Effector memory CD4-positive, alpha-beta T cell (primary cell): ENCODE results near the gene MGLL.

ENCODE experiments used
- DNase-seq, 3 donors: peaks; one replicate each; pipeline ENCODE4 v3.0.0-alpha.2; 2020
- H3K27ac ChIP-seq: 2 replicates; pipeline ENCODE4 v1.7.0; 2013; ENCODE audit warnings: mild to moderate bottlenecking, low read length, moderate library complexity; ENCODE audit not compliant: insufficient read depth, poor library complexity, severe bottlenecking
- H3K27me3 ChIP-seq: replicated peaks from 2 replicates; pipeline ENCODE4 v1.7.0; 2013; ENCODE audit warnings: mild to moderate bottlenecking, low read length; ENCODE audit not compliant: insufficient read depth, control insufficient read depth, poor library complexity, severe bottlenecking
- H3K36me3 ChIP-seq: 2 replicates; pipeline ENCODE4 v1.7.0; 2013; ENCODE audit warnings: mild to moderate bottlenecking, low read length, moderate library complexity; ENCODE audit not compliant: control insufficient read depth, insufficient read depth
- H3K4me1 ChIP-seq: 2 replicates; pipeline ENCODE4 v1.7.0; 2013; ENCODE audit warnings: low read length, mild to moderate bottlenecking; ENCODE audit not compliant: control insufficient read depth, insufficient read depth, poor library complexity, severe bottlenecking
- H3K4me3 ChIP-seq: 2 replicates; pipeline ENCODE4 v1.7.0; 2013; ENCODE audit warnings: low read length, low read depth, mild to moderate bottlenecking; ENCODE audit not compliant: insufficient read depth, poor library complexity, severe bottlenecking
- H3K9me3 ChIP-seq: 2 replicates; pipeline ENCODE4 v1.7.0; 2013; ENCODE audit warnings: mild to moderate bottlenecking, low read length, moderate library complexity; ENCODE audit not compliant: control insufficient read depth

MGLL gene

GRCh38 chr3:127692501-127693335 lies 129.6 kb downstream of the MGLL start:
- H3K4me1 ChIP-seq, result no peaks in the 10 kb centered on the region
- H3K4me3 ChIP-seq, result no peak overlapping the region
- H3K27me3 ChIP-seq, result no peaks in the 10 kb centered on the region
- H3K9me3 ChIP-seq, result no peaks in the 10 kb centered on the region
- H3K36me3 ChIP-seq, result no peaks in the 10 kb centered on the region
- H3K27ac ChIP-seq, result no peak overlapping the region
- no peak for DNase-seq

DNA sequence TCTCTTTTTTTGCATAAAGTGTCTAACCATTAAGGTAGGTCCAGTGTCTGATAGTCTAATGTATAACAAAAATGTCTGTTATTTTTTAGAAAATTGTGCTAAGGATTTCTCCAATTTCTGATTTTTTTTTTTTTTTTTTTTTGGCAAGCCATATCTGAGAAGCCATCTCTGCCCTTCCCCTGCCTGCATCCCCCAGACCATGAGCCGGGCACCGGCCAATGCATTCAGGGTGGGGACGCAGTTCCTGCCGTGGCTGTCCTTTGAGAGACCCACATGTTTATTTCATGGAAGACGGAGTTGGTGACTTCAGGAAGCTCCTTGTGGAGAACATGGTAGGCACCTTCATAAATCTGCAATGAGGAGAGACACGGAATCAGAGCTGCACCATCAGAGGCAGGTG lies 130.3 kb downstream of the MGLL start:
- Histone ChIP-seq H3K27ac (no peak overlapping the region), H3K36me3 (no peaks in the 10 kb centered on the region), H3K4me1 (no peaks in the 10 kb centered on the region), H3K4me3 (no peak overlapping the region), H3K9me3 (no peaks in the 10 kb centered on the region), H3K27me3 (no peaks in the 10 kb centered on the region)
- DNase-seq, result no peak

DNA sequence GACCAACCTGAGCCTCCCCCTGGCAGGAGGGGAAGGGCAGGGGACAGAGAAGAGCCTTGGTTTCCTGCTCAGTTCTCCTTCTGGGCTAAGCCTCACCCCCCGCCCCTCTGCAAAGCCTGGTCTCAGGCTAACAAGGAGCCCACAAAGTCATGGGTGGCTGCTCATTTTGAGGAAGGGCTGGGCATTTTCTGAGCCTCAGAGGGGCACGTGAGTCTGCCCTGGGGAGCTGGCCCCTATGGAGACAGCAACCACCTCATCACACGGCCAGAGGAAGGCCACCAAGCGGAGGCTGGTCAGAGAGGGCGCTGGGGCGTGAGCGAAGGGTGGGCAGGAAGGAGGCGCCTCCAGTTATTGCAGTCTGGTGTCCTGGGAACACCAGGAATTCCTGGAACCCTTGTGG lies 130.8 kb downstream of the MGLL start:
- Histone ChIP-seq H3K4me3 (no peak overlapping the region), H3K27me3 (no peaks in the 10 kb centered on the region), H3K36me3 (no peaks in the 10 kb centered on the region), H3K4me1 (no peaks in the 10 kb centered on the region), H3K9me3 (no peaks in the 10 kb centered on the region), H3K27ac (no peak overlapping the region)
- no peak for DNase-seq

- no peaks in the 10 kb centered on the region for H3K4me1 ChIP-seq
- no peak overlapping the region for H3K4me3 ChIP-seq
- no peak for DNase-seq
- H3K9me3 ChIP-seq, result no peaks in the 10 kb centered on the region
- no peak overlapping the region for H3K27ac ChIP-seq
- H3K27me3 ChIP-seq, result no peaks in the 10 kb centered on the region
- no peaks in the 10 kb centered on the region for H3K36me3 ChIP-seq
These were observed 131.4 kb downstream of the MGLL start for GRCh38 chr3:127690823-127691452.

GRCh38 chr3:127690106-127690505 lies 132.2 kb downstream of the MGLL start:
- no peak overlapping the region for H3K27ac ChIP-seq
- DNase-seq, result no peak
- no peaks in the 10 kb centered on the region for H3K27me3 ChIP-seq

GRCh38 chr3:127689266-127689860 lies 133.0 kb downstream of the MGLL start:
- Histone ChIP-seq H3K9me3 (no peaks in the 10 kb centered on the region), H3K4me1 (no peaks in the 10 kb centered on the region), H3K4me3 (no peak overlapping the region), H3K36me3 (no peaks in the 10 kb centered on the region), H3K27me3 (no peaks in the 10 kb centered on the region), H3K27ac (no peak overlapping the region)
- no peak for DNase-seq

More at GRCh38 chr3:127690106-127690505, 132.2 kb downstream of the MGLL start:
- Histone ChIP-seq H3K9me3 (no peaks in the 10 kb centered on the region), H3K4me3 (no peak overlapping the region), H3K36me3 (no peaks in the 10 kb centered on the region), H3K4me1 (no peaks in the 10 kb centered on the region)

- H3K9me3 ChIP-seq, result no peaks in the 10 kb centered on the region
- H3K4me1 ChIP-seq, result no peaks in the 10 kb centered on the region
- H3K4me3 ChIP-seq, result no peak overlapping the region
- H3K36me3 ChIP-seq, result no peaks in the 10 kb centered on the region
- DNase-seq, result no peak
- H3K27ac ChIP-seq, result no peak overlapping the region
- no peaks in the 10 kb centered on the region for H3K27me3 ChIP-seq
These were observed 133.7 kb downstream of the MGLL start for GRCh38 chr3:127688416-127689265.

GRCh38 chr3:127688022-127688415 lies 134.3 kb downstream of the MGLL start:
- no peaks in the 10 kb centered on the region for H3K9me3 ChIP-seq
- no peaks in the 10 kb centered on the region for H3K4me1 ChIP-seq
- no peak overlapping the region for H3K4me3 ChIP-seq
- no peak for DNase-seq
- H3K27me3 ChIP-seq, result no peaks in the 10 kb centered on the region
- no peak overlapping the region for H3K27ac ChIP-seq
- H3K36me3 ChIP-seq, result no peaks in the 10 kb centered on the region

GRCh38 chr3:127687228-127687737 lies 135.0 kb downstream of the MGLL start:
- no peaks in the 10 kb centered on the region for H3K4me1 ChIP-seq
- DNase-seq, result no peak
- H3K4me3 ChIP-seq, result no peak overlapping the region
- H3K36me3 ChIP-seq, result no peaks in the 10 kb centered on the region
- no peak overlapping the region for H3K27ac ChIP-seq
- no peaks in the 10 kb centered on the region for H3K9me3 ChIP-seq
- H3K27me3 ChIP-seq, result no peaks in the 10 kb centered on the region
